WERI-Rb-1 (cell line): ENCODE data around the gene URM1.

ENCODE experiments used
- DNase-seq: peaks from one replicate; pipeline ENCODE4 v3.0.0-alpha.2; 2020
- H3K27ac ChIP-seq: fragments of 250-450 bp; sonication (Bioruptor Pico); 2 replicates; pipeline ENCODE4 v1.5.1; 2020; ENCODE audit warnings: mild to moderate bottlenecking, moderate library complexity
- H3K27me3 ChIP-seq: fragments of 250-450 bp; sonication (Bioruptor Pico); 2 replicates; pipeline ENCODE4 v1.5.1; 2021; ENCODE audit warnings: mild to moderate bottlenecking, low read depth, moderate library complexity; ENCODE audit not compliant: insufficient read depth, severe bottlenecking
- H3K36me3 ChIP-seq: fragments of 250-450 bp; sonication (Bioruptor Pico); 2 replicates; pipeline ENCODE4 v1.5.1; 2020; ENCODE audit warnings: mild to moderate bottlenecking, moderate library complexity
- H3K4me3 ChIP-seq: 2 replicates; pipeline ENCODE4 v1.5.1; 2011; ENCODE audit warnings: low read depth, mild to moderate bottlenecking, control low read depth, low read length
- H3K9me3 ChIP-seq: fragments of 250-450 bp; sonication (Bioruptor Pico); 2 replicates; pipeline ENCODE4 v1.5.1; 2021; ENCODE audit warnings: mild to moderate bottlenecking, moderate library complexity; ENCODE audit not compliant: severe bottlenecking
- CTCF ChIP-seq: IDR thresholded peaks from 2 replicates; pipeline ENCODE4 v1.5.1; 2011; ENCODE audit warnings: low read depth, mild to moderate bottlenecking, control low read depth, inconsistent platforms, low read length

The URM1 gene

GRCh38 chr9:128374221-128374675 lies 3.1 kb downstream of the URM1 start:
- peaks cover 26% of the 10 kb centered on the region for H3K36me3 ChIP-seq
- H3K27me3 ChIP-seq = no peaks in the 10 kb centered on the region
- H3K27ac ChIP-seq = no peak overlapping the region

GRCh38 chr9:128375865-128376264 lies 4.7 kb downstream of the URM1 start:
- no peaks in the 10 kb centered on the region for H3K9me3 ChIP-seq
- no peak for TF ChIP-seq CTCF

More at GRCh38 chr9:128374221-128374675, 3.1 kb downstream of the URM1 start:
- Histone ChIP-seq H3K4me3 (no peak overlapping the region), H3K9me3 (no peaks in the 10 kb centered on the region)
- no peak for DNase-seq
- TF ChIP-seq CTCF = no peak

GRCh38 chr9:128382261-128382660 lies 11.1 kb downstream of the URM1 start:
- no peak for DNase-seq
- peak overlapping the region; percentile 99 for H3K27ac ChIP-seq
- H3K4me3 ChIP-seq = no peak overlapping the region
- H3K36me3 ChIP-seq = peaks cover 39% of the 10 kb centered on the region
- H3K27me3 ChIP-seq = no peaks in the 10 kb centered on the region
- H3K9me3 ChIP-seq = no peaks in the 10 kb centered on the region
- TF ChIP-seq CTCF = no peak

More at GRCh38 chr9:128375865-128376264, 4.7 kb downstream of the URM1 start:
- Histone ChIP-seq H3K27me3 (no peaks in the 10 kb centered on the region), H3K36me3 (peaks cover 28% of the 10 kb centered on the region), H3K27ac (no peak overlapping the region), H3K4me3 (no peak overlapping the region)
- DNase-seq = no peak

DNA sequence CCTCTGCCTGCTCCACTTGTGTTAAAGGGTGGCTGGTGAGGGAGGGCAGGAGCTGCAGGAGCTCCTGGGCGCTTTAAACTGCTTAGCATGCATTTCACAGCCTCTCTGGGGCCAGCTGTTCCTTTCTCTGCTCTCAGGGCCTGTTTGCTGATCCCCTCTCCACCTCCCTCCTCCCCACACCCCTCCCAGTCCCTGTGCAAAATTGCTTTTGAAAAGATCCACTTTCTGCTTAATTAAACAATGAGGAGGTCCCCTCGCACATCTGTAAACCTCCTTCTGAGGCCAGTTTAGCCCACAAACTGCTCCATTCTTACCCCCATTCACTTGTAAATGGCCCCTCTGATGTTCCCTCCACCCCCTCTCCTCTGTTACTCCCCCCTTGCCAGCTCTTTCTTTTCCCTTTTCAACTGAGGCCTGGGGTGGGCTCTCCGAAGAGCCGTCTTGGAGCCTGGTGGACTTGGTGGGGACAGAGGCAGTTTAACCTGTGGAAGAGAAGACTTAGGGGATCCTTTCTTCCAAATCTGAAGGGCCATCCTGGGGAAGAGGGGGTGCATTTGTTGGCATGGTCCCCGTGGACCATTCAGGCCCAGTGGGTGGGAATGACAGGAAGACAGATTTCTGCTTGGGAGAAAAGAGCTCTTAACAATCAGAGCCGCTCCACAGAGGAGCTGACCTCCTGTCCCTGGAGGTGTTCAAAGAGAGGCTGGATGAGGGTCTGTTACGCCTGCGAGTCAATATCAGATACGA lies 12.0 kb downstream of the URM1 start:
- Histone ChIP-seq H3K9me3 (no peaks in the 10 kb centered on the region), H3K4me3 (peak overlapping the region; percentile 3; the same call in 1 of the 2 replicates), H3K27me3 (no peaks in the 10 kb centered on the region), H3K27ac (peak overlapping the region; percentile 99), H3K36me3 (peaks cover 39% of the 10 kb centered on the region)
- peak; percentile 92 for DNase-seq
- TF ChIP-seq CTCF = no peak

GRCh38 chr9:128383791-128384190 lies 12.6 kb downstream of the URM1 start:
- peak overlapping the region; percentile 99 for H3K27ac ChIP-seq
- no peaks in the 10 kb centered on the region for H3K27me3 ChIP-seq

More at GRCh38 chr9:128383791-128384190, 12.6 kb downstream of the URM1 start:
- peak; percentile 93 for DNase-seq
- H3K9me3 ChIP-seq = no peaks in the 10 kb centered on the region
- H3K36me3 ChIP-seq = peaks cover 39% of the 10 kb centered on the region
- no peak overlapping the region for H3K4me3 ChIP-seq
- TF ChIP-seq CTCF = no peak
